ENCODE data around the gene ARID1B. TPM values are rescaled to one million over a fixed set of nuclear protein-coding genes. Genes with fewer than 3 reads are reported as not detected.

ARID1B gene
- total RNA-seq, 1 experiment from 2014 or later: 86.3 TPM

- peaks cover 11% of the 10 kb centered on the region for H3K36me3 ChIP-seq (ENCODE audit: insufficient read depth, low read length, poor library complexity, severe bottlenecking)
- no peak for DNase-seq (ENCODE audit: low spot score)
- H3K4me3 ChIP-seq (ENCODE audit: low read depth, low read length, poor library complexity, severe bottlenecking): no peak overlapping the region
- CTCF ChIA-PET: no interaction called here
- H3K4me1 ChIP-seq (ENCODE audit: insufficient read depth, low read length, poor library complexity, severe bottlenecking): no peaks in the 10 kb centered on the region
- H3K27me3 ChIP-seq (replicated peaks; ENCODE audit: insufficient read depth, low read depth, low read length, poor library complexity): no peaks in the 10 kb centered on the region
- no TSS peak for BruUV-seq (replicated peaks)
- H3K9me3 ChIP-seq (ENCODE audit: low read depth, low read length, poor library complexity, severe bottlenecking): no peaks in the 10 kb centered on the region
- H3K27ac ChIP-seq (ENCODE audit: low read depth, low read length, poor library complexity, severe bottlenecking): no peak overlapping the region
- TF ChIP-seq EZH2 (IDR thresholded peaks at IDR 0.05; ENCODE audit: borderline replicate concordance, low read depth, low read length, poor library complexity, severe bottlenecking) (no peak), CTCF (conservative IDR thresholded peaks at IDR 0.05; ENCODE audit: low read depth, low read length) (no peak)
- POLR2A ChIA-PET (ENCODE audit: low non-redundant PET): no interaction called here
- intact Hi-C loops (cut with micrococcal nuclease; ENCODE audit: unreplicated experiment): loop anchor here (10.0 kb wide), 1 partner anchor 411 kb away; the partner anchor contains the start of gene ARID1B
Measured at GRCh38 chr6:157185986-157186385, 408.8 kb downstream of the ARID1B start.

- no peak for TF ChIP-seq CTCF (conservative IDR thresholded peaks at IDR 0.05; ENCODE audit: low read depth, low read length)
- ChIA-PET CTCF (no interaction called here), POLR2A (ENCODE audit: low non-redundant PET) (no interaction called here)
- Histone ChIP-seq H3K27me3 (replicated peaks; ENCODE audit: insufficient read depth, low read depth, low read length, poor library complexity) (no peaks in the 10 kb centered on the region), H3K27ac (ENCODE audit: low read depth, low read length, poor library complexity, severe bottlenecking) (no peak overlapping the region), H3K36me3 (ENCODE audit: insufficient read depth, low read length, poor library complexity, severe bottlenecking) (peaks cover 11% of the 10 kb centered on the region), H3K4me3 (ENCODE audit: low read depth, low read length, poor library complexity, severe bottlenecking) (no peak overlapping the region), H3K4me1 (ENCODE audit: insufficient read depth, low read length, poor library complexity, severe bottlenecking) (no peaks in the 10 kb centered on the region), H3K9me3 (ENCODE audit: low read depth, low read length, poor library complexity, severe bottlenecking) (no peaks in the 10 kb centered on the region)
- intact Hi-C loops (cut with micrococcal nuclease; ENCODE audit: unreplicated experiment): loop anchor here (10.0 kb wide), 1 partner anchor 412 kb away; the partner anchor contains the start of gene ARID1B
- BruUV-seq (replicated peaks): no TSS peak
- DNase-seq (ENCODE audit: low spot score): no peak
Measured at GRCh38 chr6:157186785-157187181, 409.6 kb downstream of the ARID1B start.

- intact Hi-C loops (cut with micrococcal nuclease; ENCODE audit: unreplicated experiment): loop anchor here (10.0 kb wide), 1 partner anchor 413 kb away; the partner anchor contains the start of gene ARID1B
- no TSS peak for BruUV-seq (replicated peaks)
- Histone ChIP-seq H3K27ac (ENCODE audit: low read depth, low read length, poor library complexity, severe bottlenecking) (no peak overlapping the region), H3K36me3 (ENCODE audit: insufficient read depth, low read length, poor library complexity, severe bottlenecking) (peaks cover 11% of the 10 kb centered on the region), H3K4me1 (ENCODE audit: insufficient read depth, low read length, poor library complexity, severe bottlenecking) (no peaks in the 10 kb centered on the region), H3K4me3 (ENCODE audit: low read depth, low read length, poor library complexity, severe bottlenecking) (no peak overlapping the region), H3K27me3 (replicated peaks; ENCODE audit: insufficient read depth, low read depth, low read length, poor library complexity) (no peaks in the 10 kb centered on the region), H3K9me3 (ENCODE audit: low read depth, low read length, poor library complexity, severe bottlenecking) (no peaks in the 10 kb centered on the region)
- no peak for DNase-seq (ENCODE audit: low spot score)
- TF ChIP-seq EZH2 (IDR thresholded peaks at IDR 0.05; ENCODE audit: borderline replicate concordance, low read depth, low read length, poor library complexity, severe bottlenecking) (no peak), CTCF (conservative IDR thresholded peaks at IDR 0.05; ENCODE audit: low read depth, low read length) (no peak)
- POLR2A ChIA-PET (ENCODE audit: low non-redundant PET): interaction anchor here (0.6 kb wide), 1 partner anchor 88 kb away, joined by 11 read pairs; no protein-coding TSS in a partner anchor
- CTCF ChIA-PET: no interaction called here
Measured at GRCh38 chr6:157187182-157188083, 410.3 kb downstream of the ARID1B start.
